Left hindlimb (tissue), 1 donor: ENCODE results near the gene SSC5D.
A peak's percentile ranks its signal among the peaks of the same experiment; 100 is the strongest.
"Not testable (repeated sequence)": the region's sequence is repeated elsewhere in the genome, so short reads cannot be mapped to it uniquely, and the experiment has no call there.

Source experiments
- DNase-seq: peaks from one replicate; pipeline ENCODE4 v3.0.0-alpha.2; 2018

The SSC5D gene

DNA sequence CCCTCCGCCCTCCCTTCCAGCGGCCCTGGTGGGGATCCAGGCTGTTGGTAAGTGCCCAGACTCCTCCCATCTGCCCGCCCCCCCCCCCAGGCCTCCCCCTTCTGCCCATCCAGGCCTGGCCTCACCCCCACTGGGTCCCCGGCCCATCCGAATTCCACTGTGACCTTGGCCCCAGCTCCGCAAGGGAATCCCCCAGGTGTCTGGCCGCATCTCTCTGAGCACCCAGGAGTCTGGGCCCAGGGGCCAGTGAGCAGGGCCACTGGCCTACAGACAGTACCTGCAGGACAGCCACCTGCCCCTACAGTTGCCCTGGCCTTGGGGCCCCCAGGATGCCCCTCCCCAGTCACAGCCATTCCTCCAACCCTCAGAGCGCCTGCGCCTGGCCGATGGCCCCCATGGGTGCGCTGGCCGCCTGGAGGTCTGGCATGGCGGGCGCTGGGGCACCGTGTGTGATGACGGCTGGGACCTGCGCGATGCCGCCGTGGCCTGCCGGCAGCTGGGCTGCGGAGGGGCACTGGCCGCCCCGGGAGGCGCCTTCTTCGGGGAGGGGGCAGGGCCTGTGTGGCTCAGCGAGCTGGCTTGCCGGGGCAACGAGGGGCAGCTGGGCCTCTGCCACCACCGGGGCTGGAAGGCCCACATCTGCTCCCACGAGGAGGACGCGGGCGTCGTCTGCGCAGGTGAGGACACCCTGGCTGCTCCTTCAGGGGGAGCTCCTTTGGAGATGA lies 912 bp downstream of the SSC5D start:
- DNase-seq, result peak; percentile 84

DNA sequence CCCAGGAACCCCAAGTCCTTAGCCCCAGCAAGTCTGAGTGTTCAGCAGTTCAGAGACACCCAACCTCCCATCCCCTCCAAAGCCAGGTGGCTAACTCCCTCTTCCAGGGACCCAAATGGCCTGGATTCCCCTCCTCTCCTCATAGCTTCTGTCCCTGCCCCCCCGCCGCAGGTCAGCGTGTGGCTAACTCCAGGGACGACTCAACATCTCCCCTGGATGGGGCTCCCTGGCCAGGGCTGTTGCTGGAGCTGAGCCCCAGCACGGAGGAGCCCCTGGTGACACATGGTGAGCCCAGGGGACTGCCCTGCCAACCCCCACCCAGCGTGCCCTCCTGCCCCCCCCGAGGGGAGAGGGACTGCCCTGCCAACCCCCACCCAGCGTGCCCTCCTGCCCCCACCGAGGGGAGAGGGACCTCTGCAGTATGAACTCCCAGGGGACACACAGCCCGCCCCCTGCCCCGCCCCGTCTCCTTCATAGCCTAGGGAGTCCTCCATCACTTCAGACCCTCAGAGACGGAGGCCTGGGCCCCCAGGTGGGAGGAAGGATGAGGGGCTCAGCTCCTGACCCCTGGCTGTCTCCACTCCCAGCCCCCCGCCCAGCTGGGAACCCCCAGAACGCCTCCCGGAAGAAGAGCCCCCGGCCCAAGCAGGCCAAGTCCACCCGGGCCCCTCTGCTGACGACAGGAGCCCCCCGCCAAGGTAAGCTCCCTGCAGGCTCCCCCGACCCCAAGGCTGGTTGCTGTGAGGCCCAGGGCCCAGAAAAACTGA lies 1.7 kb downstream of the SSC5D start:
- DNase-seq, result no peak

DNA sequence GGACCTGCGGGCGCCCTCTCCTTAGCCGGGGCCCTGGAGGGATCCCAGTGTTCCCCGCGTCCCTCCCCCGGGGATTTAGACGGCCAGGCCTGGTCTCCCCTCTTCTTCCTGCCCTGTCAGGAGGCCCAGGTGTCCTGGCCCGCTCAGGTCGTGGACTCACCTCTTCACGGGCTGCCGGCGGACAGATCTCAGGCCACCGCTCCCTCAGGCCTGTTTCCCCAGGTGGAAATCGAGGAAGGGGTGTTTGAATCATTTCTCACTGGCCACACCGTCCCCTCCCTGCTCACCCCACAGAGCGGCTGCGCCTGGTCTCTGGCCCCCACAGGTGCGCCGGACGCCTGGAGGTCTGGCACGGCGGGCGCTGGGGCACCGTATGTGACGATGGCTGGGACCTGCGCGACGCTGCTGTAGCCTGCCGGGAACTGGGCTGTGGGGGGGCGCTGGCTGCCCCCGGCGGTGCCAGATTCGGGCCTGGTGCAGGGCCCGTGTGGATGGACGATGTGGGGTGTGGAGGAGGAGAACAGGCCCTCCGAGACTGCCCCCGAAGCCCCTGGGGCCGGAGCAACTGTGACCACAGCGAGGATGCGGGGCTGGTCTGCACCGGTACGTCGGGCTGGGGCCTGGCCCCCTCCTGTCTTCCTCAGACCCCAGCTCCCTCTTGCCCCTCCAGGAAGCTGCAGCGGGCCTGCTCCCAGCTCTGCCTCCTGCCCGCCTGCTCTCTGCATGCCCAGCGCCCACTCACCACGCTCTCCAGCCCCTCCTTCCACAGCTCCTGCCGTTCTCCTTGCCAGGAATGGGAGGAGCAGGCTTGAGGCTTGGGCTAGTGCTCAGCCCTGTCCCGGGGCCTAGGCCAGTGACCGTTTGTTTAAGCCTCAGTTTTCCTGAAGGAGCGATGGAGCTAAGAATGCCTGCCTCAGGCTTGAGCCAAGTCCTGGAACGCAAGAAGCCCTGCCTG lies 2.5 kb downstream of the SSC5D start:
- DNase-seq, result peak; percentile 66

DNA sequence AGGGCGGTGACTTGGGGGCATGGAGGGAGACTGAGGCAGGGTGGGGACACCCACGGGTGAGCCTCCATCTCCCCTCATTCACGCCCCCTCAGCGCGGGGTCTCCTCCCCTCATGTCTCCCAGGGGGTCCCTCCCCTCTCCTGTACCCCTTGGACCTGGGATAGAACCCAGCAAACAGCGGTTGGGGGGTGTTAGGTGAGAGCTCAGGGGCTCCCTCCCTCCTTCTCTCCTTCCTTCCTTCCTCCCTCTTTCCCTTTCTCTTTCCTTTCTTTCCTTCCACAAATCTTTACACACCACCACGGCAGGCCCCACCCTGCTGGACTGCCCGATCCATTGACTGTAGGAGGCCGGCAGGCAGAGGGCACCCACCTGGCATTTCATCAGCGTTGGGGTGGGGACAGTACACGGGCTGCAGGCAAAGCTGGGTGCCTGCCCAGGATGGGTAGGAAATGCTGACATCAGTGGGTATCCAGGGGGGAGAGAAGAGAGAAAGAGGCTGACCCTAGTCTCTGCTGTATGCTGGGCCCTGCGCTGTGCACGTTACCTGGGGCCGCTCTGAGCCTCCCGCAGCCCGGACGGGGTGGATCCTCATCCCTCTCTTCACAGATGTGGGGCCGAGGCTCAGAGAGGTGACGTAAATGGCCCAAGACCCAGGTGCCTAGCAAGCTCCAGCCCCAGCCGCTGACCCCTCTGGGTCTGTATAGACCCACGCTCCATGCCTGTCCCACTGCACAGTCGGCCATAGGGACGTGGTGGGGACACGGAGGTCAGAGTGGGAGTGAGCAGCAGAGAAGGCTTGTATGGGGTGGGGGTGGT lies 3.5 kb downstream of the SSC5D start:
- DNase-seq, result peak; percentile 57

DNA sequence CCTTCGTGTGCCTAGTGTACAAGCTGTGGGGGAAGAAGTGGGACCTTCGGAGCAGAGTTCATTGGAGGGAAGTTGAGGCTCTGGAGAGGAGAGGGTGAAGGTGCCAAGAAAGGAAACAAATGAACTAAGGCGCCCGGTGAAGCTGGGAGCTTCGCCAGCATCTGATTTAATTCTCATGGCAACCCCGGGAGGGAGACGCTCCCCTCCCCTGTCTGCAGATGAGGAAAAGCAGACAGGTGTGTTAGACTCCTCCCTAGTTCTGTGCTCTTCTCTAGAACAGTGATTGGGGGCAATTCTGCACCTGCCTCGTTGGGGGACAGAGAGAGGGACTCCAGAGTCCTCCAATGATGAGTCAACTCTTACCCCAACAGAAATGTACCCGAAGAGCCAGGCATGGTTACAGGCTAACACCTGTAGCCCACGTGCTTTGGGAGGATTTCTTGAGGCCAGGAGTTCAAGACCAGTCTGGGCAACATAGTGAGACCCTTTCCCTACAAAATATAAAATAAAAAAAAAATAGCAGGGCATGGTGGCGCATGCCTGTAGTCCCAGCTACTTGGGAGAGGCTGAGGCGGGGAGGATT lies 4.2 kb downstream of the SSC5D start:
- no peak for DNase-seq

DNA sequence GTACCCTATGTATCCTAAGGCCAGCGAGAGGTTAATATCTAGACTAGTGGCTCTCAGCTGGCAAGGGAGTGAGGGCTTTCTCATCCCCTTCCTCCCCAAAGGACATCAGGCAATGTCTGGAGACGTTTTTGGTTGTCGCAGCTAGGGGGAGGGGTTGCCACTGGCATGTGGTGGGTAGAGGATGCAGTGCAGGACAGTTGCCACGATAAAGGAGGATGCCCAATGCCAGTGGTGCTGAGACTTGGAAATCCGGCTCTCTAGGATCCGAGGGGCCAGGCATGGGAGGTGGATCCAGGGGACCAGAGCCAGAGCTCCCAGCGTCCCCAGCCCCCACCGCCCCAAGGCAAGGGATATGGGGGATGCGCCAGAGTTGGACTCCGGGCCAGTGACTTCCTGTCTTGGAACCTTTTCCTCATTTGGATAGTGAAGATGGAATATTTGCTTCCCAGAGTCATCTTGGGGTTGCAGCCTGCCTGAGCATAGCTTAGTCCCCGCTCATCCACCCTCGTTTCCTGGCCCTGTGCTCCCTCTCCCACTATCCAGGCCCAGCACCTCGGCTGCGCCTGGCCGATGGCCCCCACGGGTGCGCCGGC lies 4.9 kb downstream of the SSC5D start:
- DNase-seq, result peak; percentile 76

DNA sequence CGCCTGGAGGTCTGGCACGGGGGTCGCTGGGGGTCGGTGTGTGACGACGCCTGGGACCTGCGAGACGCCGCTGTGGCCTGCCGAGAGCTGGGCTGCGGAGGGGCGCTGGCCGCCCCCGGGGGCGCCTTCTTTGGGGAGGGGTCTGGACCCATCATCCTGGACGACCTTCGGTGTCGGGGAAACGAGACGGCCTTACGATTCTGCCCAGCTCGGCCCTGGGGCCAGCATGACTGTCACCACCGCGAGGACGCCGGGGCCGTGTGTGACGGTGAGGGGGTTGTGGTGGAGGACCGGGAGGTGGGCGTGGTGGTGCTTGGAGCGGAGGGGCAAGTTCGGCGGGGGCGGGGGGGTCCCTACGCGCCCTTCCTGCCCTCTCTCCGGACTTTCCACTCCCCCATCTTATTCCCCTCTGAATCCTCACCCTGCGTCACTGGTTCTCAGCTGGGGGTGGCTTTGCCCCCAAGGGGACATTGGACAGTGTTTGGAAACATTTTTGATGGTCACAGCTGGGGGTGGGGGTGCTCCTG lies 5.5 kb downstream of the SSC5D start:
- no peak for DNase-seq

DNA sequence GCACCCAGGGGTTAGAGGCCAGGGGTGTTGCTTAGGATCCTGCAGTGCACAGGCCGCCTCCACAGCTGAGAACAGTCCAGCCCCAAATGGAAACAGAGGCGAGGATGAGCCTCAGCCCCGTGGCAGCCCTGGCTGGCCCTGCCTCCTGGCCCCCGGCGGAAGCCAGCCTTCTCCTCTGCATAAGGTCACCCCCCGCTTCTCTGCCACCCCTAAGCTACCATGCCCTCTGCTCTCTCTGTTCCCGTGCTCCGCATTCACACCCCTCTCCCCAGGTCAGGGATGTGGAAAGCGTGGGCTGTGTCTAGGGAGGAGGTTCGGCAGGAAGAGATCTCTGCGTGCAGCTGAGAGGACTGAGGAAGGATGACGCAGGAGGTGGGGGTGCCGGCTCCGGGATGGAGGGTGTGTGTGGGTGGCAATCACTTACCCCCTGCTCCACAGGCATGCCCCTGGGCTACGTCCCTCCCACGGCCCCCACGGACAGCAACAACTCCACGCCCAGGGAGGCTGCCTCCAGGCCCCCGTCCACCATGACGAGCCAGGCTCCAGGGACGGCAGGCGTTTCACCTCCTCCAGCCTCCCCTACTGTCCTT lies 6.0 kb downstream of the SSC5D start:
- no peak for DNase-seq

DNA sequence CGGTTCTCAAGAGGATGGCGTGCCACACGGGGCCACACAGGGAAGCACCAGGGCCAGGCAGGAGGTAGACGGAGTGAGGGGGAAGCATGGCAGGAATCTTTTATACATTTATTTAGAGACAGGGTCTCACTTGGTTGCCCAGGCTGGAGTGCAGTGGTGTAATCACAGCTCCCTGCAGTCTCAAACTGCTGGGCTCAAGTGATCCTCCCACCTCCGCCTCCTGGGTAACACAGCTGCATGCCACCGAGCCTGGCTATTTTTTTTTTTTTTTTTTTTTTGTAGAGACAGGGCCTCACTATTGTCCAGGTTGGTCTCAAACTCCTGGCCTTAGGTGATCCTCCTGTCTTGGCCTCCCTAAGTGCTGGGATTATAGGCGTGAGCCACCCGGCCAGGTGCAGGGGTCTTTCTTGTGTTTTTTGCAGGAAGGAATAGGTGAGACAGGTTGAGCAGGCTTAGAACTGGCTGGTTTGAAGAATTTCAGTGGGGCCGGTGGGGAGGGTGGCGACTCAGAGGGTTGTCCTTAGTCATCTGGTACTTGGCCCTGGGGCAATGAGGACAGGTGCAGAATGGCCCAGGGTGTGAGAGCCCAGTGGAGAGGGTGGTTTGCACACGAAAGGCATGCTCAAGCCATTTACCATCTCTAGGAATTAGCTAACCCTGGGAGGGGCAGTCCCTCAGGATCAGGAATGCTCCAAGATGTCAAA lies 7.6 kb downstream of the SSC5D start:
- DNase-seq, result no peak

DNA sequence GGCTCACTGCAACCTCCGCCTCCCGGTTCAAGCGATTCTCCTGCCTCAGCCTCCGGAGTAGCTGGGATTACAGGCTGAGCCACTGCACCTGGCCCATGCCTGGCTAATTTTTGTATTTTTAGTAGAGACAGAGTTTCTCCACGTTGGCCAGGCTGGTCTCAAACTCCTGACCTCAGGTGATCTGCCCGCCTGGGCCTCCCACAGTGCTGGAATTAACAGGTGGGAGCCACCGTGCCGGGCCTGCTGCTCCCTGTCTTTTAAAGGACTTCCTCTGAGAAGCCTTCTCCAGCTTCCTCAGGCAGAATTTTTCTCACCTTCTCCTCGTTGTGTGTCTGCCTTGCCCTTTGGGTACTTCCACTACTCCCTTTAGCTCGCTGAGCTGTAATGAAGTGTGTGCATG lies 8.6 kb downstream of the SSC5D start:
- not testable (repeated sequence) for DNase-seq

DNA sequence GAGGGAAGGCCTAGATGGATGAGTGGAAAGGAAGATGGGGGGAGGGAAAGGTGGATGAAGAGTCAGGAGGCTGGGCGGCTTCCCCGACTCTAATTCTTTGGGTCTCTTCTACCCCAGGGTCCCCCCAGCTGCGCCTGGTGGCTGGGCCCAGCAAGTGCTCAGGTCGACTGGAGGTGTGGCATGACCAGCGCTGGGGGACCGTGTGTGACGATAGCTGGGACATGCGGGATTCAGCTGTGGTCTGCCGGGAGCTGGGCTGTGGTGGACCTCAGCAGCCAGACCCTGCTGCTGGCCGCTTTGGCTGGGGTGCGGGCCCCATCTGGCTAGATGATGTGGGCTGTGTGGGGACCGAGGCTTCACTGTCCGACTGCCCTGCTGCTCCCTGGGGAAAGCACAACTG lies 9.5 kb downstream of the SSC5D start:
- no peak for DNase-seq

DNA sequence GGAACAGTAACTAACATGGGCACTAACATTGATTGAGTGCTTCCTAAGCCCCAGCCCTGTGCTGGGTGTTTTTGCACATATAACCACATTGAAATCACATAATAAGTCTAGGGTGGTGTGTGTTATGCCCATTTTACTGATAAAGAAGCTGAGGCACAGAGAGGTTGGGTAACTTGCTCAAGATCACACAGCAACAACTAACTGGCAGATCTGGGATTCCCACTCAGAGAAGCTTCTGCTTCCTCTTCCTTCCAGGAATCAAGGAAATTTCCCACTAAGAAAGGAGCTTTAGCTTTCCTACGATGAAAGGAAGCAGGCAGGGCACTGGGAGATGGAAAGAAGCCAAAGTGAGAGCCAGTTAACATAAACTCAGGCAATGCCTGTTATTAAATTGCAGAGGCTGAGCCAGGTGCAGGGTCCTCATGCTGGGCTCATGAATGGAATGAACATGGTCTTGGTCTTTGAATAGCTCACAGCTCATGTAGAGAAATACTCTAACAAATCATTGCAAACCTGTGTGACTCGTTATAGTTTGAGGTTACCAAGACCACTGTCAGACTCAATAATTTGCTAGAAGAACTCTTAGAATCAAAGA lies 10.1 kb downstream of the SSC5D start:
- DNase-seq, result no peak

DNA sequence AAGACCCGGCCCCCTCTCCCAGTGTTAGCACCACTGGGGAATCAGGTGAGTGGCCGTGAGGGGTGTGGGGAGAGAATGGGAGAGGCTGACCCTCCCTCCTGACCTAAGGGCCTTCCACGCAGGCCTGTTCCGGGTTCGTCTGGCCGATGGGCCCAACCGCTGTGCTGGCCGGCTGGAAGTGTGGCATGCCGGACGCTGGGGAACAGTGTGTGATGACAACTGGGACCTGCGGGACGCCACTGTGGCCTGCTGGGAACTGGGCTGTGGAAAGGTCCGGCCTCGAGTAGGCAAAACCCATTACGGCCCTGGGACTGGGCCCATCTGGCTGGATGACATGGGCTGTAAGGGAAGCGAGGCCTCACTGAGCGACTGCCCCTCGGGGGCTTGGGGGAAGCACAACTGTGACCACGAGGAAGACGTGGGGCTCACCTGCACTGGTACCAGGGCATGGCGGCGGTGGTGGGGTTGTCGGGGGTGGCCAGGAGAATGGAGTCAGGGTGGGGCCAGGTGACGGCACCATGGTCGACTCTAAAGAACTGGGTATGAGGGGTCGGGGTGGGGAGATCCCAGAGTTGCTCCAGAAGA lies 12.2 kb downstream of the SSC5D start:
- no peak for DNase-seq

DNA sequence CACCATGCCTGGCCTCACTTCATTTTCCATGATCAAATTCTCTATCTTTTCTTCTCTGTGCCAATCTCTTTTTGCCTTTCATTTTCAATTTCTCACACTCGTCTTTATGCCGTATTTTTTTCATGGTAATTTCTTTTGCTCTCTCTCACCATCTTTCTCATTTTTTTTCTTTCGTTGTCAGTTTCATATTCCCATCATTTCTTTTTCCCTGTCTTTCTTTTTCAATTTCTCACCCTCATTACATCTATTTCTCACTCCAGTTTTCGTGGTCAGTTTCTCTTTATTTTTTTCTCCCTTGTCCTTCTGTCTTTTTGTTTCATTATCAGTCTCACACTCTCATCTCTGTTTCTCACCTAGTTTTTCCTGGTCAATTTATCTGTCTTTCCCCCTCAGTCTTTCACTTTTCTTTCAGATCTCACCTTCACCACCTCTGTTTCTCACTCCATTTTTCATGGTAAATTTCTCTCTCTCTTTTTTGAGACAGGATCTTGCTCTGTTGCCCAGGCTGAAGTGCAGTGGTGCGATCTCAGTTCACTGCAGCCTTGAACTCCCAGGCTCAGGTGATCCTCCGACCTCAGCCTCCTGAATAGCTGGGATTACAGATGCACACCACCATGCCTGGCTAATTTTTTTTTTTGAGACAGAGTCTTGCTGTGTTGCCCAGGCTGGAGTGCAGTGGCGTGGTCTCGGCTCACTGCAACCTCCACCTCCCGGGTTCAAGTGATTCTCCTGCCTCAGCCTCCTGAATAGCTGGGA lies 14.1 kb downstream of the SSC5D start:
- no peak for DNase-seq

DNA sequence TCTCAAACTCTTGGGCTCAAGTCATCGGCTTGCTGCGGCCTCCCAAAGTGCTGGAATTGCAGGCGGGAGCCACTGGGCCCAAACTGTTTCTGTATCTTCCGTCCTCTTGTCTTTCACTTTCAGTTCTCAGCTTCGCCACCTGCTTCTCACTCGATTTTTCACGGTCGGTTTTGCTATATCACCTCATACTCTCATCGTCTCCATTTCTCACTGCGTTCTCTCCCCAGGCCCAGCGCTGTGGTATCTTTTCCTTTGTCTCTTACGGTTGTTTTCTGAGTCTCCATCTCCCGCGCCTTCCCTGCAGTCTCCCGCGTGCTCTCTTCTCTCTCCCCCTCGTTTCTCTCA lies 14.9 kb downstream of the SSC5D start:
- DNase-seq, result no peak

DNA sequence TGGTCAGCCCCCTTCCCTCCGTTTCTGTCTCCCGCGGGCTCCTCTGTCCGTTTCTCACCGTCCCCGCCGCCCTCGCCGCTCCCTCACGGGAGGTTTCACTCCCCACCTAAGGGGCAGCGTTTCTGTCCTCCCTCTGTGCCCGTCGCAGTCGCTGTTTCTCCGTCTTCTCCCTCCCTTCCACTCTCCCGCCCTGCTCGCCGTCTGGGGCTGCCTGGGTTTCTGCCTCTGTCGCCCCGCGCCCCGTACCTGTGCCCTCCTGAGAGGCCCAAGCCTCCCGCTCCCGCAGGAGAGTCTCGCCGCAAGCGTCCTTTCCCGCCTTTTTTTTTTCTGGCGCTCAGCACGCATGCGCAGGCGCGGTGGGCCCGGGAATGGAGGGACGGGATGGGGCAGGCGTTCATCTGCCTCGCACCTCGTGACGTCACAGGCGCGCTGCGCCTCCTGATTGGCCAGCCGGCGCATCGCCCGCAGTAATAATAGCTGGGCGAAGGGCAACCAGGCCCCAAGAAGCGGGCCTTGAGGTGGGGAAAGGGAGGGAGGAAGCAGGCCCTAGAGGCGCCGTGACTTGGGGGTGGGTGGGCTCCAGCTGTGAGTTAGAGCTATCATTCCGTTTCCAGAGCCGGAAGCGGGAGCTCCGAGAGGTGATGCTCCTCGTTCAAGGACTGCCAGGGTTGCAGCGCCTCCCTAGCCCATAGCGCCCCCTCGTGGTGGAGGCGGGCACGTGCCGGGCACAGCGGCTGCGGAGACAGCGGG lies 15.4 kb downstream of the SSC5D start:
- peak; percentile 92 for DNase-seq

DNA sequence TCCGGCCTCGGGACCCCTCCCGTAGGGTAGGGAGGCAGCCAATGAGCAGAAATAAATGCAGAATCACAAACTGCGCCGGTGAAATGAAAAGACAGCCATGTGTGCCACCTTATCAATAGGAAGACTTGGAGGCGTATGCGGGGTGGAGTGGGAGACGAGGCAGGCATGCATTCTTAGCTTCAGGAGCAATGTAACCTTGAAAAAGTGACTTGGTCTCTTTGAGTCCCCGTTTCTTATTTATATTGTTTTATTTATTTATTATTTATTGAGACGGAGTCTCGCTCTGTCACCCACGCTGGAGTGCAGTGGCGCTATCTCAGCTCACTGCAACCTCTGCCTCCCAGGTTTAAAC lies 16.0 kb downstream of the SSC5D start:
- no peak for DNase-seq

DNA sequence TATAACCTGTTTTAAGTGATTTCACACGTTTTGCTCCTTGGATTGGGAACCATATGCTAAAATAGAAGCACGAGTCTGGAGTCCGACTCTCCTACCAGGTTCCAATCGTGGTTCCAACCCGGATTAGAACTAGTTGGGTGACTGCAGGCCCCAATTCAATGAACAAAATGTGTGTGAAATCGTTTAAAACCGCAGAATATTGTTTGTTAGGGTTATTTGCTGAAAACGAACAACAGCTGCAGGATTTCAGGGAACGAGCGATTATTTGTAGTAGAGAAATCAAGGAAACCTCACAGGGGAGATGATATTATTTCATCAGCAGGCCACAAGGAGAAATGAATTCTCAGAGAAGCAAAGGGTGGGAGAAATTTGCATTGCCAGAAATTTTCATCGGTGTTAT lies 16.7 kb downstream of the SSC5D start:
- no peak for DNase-seq
